Epithelial cell of proximal tubule (primary cell): ENCODE data around the gene CC2D1A. TPM values are rescaled to one million over a fixed set of nuclear protein-coding genes. Genes with fewer than 3 reads are reported as not detected.

Experiments
- DNase-seq: peaks from one replicate; pipeline ENCODE4 v3.0.0-alpha.2; 2011; ENCODE audit warnings: low read depth
- H3K4me3 ChIP-seq: 2 replicates; pipeline ENCODE4 v1.5.1; 2011; ENCODE audit warnings: low read depth, mild to moderate bottlenecking, low read length
- total RNA-seq: library from RNA; depleted of rRNA; stranded (reverse); fragments of >200 nt; gene quantifications from 2 replicates; pipeline ENCODE4 v1.2.3, GENCODE V29; 2015
- TF ChIP-seq, protein P1 (sequence below): conservative IDR thresholded peaks from 2 replicates; pipeline ENCODE4 v1.5.1; 2012; ENCODE audit warnings: low read depth, mild to moderate bottlenecking, low read length

CC2D1A gene
- total RNA-seq, 1 donor from 2014 or later, result 30.6 TPM

DNA sequence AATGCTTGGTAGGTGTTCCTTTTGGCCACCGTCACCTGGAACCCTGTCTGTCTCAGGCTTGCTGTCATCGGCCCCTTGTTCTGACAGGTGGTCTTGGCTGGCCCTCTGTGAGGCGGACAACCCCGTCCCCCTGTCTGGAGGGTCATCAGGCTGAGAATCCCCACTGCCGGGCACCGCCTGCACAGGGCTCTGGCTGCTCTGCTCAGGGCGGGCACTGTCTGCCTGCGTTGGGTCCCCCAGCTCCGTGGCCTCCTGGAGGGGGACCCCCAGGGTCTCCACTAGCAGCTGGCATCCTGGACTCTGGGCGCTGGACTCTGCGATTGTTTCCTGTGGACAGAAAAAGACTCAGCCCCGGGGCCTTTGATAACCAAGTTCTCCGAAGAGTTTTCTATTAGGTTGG is 15.9 kb upstream of the CC2D1A start:
- H3K4me3 ChIP-seq, result no peak overlapping the region
- no peak for DNase-seq
- TF ChIP-seq, protein P1, sequence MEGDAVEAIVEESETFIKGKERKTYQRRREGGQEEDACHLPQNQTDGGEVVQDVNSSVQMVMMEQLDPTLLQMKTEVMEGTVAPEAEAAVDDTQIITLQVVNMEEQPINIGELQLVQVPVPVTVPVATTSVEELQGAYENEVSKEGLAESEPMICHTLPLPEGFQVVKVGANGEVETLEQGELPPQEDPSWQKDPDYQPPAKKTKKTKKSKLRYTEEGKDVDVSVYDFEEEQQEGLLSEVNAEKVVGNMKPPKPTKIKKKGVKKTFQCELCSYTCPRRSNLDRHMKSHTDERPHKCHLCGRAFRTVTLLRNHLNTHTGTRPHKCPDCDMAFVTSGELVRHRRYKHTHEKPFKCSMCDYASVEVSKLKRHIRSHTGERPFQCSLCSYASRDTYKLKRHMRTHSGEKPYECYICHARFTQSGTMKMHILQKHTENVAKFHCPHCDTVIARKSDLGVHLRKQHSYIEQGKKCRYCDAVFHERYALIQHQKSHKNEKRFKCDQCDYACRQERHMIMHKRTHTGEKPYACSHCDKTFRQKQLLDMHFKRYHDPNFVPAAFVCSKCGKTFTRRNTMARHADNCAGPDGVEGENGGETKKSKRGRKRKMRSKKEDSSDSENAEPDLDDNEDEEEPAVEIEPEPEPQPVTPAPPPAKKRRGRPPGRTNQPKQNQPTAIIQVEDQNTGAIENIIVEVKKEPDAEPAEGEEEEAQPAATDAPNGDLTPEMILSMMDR, result no peak

DNA sequence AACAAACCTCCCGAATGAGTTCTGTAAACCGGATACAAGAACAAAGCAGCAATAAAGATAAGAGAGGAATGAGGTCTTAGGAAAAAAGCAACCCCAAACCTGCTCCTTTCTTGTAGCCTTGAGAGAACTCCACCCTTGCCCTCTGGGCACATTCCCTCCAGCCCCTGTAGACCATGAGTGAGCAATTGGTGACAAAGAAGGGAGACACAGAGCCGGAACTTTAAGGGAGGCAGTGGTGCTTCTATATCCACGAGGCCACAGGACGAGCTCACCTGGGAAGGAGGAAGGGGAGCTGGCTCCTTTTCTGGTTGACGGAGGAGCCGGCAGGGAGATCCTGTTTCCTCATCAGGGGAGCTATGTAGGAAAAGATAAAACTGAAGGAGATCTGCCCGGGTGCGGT is 13.1 kb upstream of the CC2D1A start:
- H3K4me3 ChIP-seq, result no peak overlapping the region
- TF ChIP-seq, protein P1, result no peak
- no peak for DNase-seq

DNA sequence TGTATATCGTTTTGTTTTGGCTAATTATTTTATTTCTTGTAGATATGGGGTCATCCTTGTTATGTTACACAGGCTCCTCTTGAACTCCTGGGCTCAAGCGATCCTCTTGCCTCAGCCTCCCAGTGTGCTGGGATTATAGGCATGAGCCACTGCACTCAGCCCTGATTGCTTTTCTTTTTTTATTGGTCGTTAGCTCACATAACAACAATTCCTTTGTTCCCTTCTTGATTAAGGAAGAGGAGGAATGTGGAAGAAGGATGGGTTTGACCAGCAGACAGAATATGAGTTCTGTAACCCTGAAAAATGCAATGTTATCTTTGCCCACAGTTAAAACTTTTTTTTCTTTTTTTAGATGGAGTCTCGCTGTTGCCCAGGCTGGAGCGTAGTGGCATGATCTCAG is 11.4 kb upstream of the CC2D1A start:
- DNase-seq, result no peak
- TF ChIP-seq, protein P1, result no peak
- H3K4me3 ChIP-seq, result no peak overlapping the region

DNA sequence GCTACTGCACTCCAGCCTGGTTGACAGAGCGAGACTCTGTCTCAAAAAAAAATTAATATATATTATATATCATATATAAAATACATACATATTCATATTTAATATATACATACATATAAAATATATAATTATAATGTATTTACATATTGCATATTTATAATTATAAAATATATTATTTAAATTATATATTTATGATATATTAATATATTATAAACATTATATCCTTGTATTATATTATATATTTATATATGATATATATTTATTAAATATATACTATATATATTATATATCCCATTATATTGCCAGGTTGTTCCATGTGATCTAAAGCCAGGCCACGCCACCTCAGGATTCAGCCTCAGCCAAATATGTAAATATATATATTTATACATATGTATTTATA is 9.8 kb upstream of the CC2D1A start:
- no peak for DNase-seq
- no peak overlapping the region for H3K4me3 ChIP-seq
- TF ChIP-seq, protein P1, result no peak

DNA sequence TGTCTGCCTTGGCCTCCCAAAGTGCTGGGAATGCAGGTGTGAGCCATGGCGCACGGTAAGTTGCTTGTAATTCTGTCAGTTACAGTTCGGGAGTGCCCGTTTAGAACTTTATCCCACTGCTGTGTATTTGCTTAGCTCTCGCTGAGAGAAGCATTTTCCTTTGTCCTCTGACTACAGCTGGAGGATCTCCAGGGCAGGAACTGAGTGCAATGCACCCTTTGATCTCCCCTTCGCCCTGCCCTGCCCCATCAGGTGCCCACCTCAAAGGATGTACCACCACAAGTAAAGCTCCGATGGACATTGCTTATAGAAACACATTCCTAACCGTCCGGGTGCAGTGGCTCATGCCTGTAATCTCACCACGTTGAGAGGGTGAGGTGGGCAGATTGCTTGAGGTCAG is 6.6 kb upstream of the CC2D1A start:
- TF ChIP-seq, protein P1, result no peak
- DNase-seq, result no peak
- H3K4me3 ChIP-seq, result no peak overlapping the region

DNA sequence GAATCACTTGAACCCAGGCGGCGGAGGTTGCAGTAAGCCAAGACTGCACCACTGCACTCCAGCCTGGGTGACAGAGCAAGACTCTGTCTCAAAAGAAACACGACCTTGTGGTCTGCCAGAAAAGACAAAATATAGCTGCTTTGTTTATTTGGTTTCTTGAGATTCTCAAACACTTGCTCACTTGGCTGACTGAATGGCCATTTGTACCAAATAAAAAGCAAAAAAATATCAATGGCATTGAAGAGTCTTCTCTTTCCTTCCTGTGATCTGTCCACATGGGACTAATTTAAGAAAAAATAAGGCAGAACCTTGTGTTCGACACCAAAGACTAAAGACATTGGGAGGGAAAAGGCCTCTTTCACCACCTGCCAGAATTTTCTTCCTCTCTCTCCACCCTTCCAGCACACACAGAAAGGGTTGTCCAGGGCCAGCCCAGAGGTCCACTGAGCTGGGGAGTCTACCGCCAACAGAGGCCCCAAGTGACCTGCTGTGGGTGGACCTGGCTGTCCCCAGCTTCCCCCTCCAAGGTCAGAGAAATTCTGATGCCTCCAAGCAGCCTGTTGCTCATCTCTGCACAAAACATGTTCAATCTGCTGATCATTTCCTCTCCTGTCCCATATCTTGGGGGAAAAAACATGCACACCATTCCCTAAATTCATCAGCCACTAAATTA is 6.0 kb upstream of the CC2D1A start:
- no peak for DNase-seq
- H3K4me3 ChIP-seq, result no peak overlapping the region
- TF ChIP-seq, protein P1, result no peak

DNA sequence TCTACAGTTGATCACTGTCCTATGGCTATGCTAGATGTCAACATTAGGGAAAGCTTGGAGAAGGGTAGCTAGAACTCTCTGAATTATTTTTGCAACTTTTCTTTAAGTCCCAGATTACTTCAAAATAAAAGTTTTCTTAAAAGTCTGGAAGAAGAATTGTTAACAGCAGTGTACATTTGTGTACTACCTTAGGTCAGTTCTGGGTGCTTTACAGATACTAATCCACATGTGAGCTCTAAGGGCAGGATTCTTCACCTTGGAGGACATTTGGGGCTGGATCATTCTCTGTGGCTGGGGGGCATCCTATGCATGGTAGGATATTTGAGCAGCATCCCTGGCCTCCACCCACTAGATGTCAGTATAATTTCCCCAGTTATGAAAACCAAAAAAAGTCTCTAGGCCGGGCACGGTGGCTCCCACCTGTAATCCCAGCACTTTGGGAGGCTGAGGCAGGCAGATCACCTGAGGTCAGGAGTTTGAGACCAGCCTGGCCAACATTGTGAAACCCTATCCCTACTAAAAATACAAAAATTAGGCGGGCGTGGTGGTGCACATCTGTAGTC is 2.9 kb upstream of the CC2D1A start:
- TF ChIP-seq, protein P1, result peak; percentile 56
- no peak overlapping the region for H3K4me3 ChIP-seq
- no peak for DNase-seq
